ENCODE measurements around the gene SPTLC3. TPM values are rescaled to one million over a fixed set of nuclear protein-coding genes. Genes with fewer than 3 reads are reported as not detected.

Gene SPTLC3
- total RNA-seq, 1 experiment from 2014 or later = 20.3 TPM

GRCh38 chr20:12999201-12999600 lies 9.6 kb upstream of the SPTLC3 start:
- H3K4me3 Mint-ChIP-seq (ENCODE audit: unreplicated experiment) = no peak overlapping the region
- no peaks in the 10 kb centered on the region for H3K36me3 Mint-ChIP-seq (ENCODE audit: insufficient read depth, unreplicated experiment)
- H3K27ac Mint-ChIP-seq (ENCODE audit: low read depth, unreplicated experiment) = no peak overlapping the region
- no peak for TF ChIP-seq CTCF (IDR thresholded peaks at IDR 0.05; ENCODE audit: unreplicated experiment)
- H3K9me3 Mint-ChIP-seq (ENCODE audit: unreplicated experiment) = no peaks in the 10 kb centered on the region
- H3K27me3 Mint-ChIP-seq (ENCODE audit: insufficient read depth, unreplicated experiment) = no peaks in the 10 kb centered on the region
- H3K4me1 Mint-ChIP-seq (ENCODE audit: insufficient read depth, unreplicated experiment) = no peaks in the 10 kb centered on the region
- POLR2A ChIA-PET = interaction anchor here (0.6 to 1.2 kb wide), 2 partner anchors 14 to 1593 kb away, joined by 3 read pairs; no protein-coding TSS in a partner anchor
- intact Hi-C loops (cut with micrococcal nuclease) = no loop called here
- CTCF ChIA-PET = no interaction called here
- DNase-seq (ENCODE audit: unreplicated experiment) = no peak
- no TSS peak for BruUV-seq (replicated peaks)

- H3K36me3 Mint-ChIP-seq (ENCODE audit: insufficient read depth, unreplicated experiment) = no peaks in the 10 kb centered on the region
- ChIA-PET POLR2A (no interaction called here), CTCF (no interaction called here)
- no peaks in the 10 kb centered on the region for H3K9me3 Mint-ChIP-seq (ENCODE audit: unreplicated experiment)
- BruUV-seq (replicated peaks) = no TSS peak
- H3K27me3 Mint-ChIP-seq (ENCODE audit: insufficient read depth, unreplicated experiment) = no peaks in the 10 kb centered on the region
- H3K4me3 Mint-ChIP-seq (ENCODE audit: unreplicated experiment) = no peak overlapping the region
- intact Hi-C loops (cut with micrococcal nuclease) = no loop called here
- DNase-seq (ENCODE audit: unreplicated experiment) = no peak
- TF ChIP-seq CTCF (IDR thresholded peaks at IDR 0.05; ENCODE audit: unreplicated experiment) = no peak
- peaks cover 13% of the 10 kb centered on the region for H3K4me1 Mint-ChIP-seq (ENCODE audit: insufficient read depth, unreplicated experiment)
- no peak overlapping the region for H3K27ac Mint-ChIP-seq (ENCODE audit: low read depth, unreplicated experiment)
These were observed 6.5 kb upstream of the SPTLC3 start for GRCh38 chr20:13002251-13002650.

- Mint-ChIP-seq H3K27ac (ENCODE audit: low read depth, unreplicated experiment) (peak overlapping the region; percentile 79), H3K4me1 (ENCODE audit: insufficient read depth, unreplicated experiment) (peaks cover 42% of the 10 kb centered on the region), H3K4me3 (ENCODE audit: unreplicated experiment) (peak overlapping the region; percentile 56), H3K9me3 (ENCODE audit: unreplicated experiment) (no peaks in the 10 kb centered on the region), H3K36me3 (ENCODE audit: insufficient read depth, unreplicated experiment) (peaks cover 6% of the 10 kb centered on the region), H3K27me3 (ENCODE audit: insufficient read depth, unreplicated experiment) (no peaks in the 10 kb centered on the region)
- no TSS peak for BruUV-seq (replicated peaks)
- peak; percentile 91 for DNase-seq (ENCODE audit: unreplicated experiment)
- TF ChIP-seq CTCF (IDR thresholded peaks at IDR 0.05; ENCODE audit: unreplicated experiment) = no peak
- intact Hi-C loops (cut with micrococcal nuclease) = loop anchor here (5.0 kb wide), 1 partner anchor 85 kb away; no protein-coding TSS in a partner anchor
- CTCF ChIA-PET = interaction anchor here (0.6 to 5.6 kb wide), 9 partner anchors 17 to 549 kb away, joined by 3 to 48 read pairs (median 4); no protein-coding TSS in a partner anchor
- POLR2A ChIA-PET = interaction anchor here (0.7 to 6.0 kb wide), 8 partner anchors 10 to 779 kb away, joined by 3 to 257 read pairs (median 4); no protein-coding TSS in a partner anchor
These were observed 1.9 kb upstream of the SPTLC3 start for GRCh38 chr20:13006825-13007224.

GRCh38 chr20:13007596-13007995 lies 1.2 kb upstream of the SPTLC3 start:
- intact Hi-C loops (cut with micrococcal nuclease) = loop anchor here (5.0 kb wide), 1 partner anchor 85 kb away; no protein-coding TSS in a partner anchor
- POLR2A ChIA-PET = interaction anchor here (0.8 to 6.0 kb wide), 7 partner anchors 11 to 778 kb away, joined by 3 to 257 read pairs (median 8); partner anchors contain the start of genes ESF1 and NDUFAF5
- TF ChIP-seq CTCF (IDR thresholded peaks at IDR 0.05; ENCODE audit: unreplicated experiment) = no peak
- Mint-ChIP-seq H3K4me1 (ENCODE audit: insufficient read depth, unreplicated experiment) (peaks cover 44% of the 10 kb centered on the region), H3K27ac (ENCODE audit: low read depth, unreplicated experiment) (peak overlapping the region; percentile 79), H3K4me3 (ENCODE audit: unreplicated experiment) (peak overlapping the region; percentile 56), H3K36me3 (ENCODE audit: insufficient read depth, unreplicated experiment) (peaks cover 6% of the 10 kb centered on the region), H3K9me3 (ENCODE audit: unreplicated experiment) (no peaks in the 10 kb centered on the region), H3K27me3 (ENCODE audit: insufficient read depth, unreplicated experiment) (no peaks in the 10 kb centered on the region)
- no peak for DNase-seq (ENCODE audit: unreplicated experiment)
- BruUV-seq (replicated peaks) = no TSS peak
- CTCF ChIA-PET = interaction anchor here (0.8 to 5.6 kb wide), 8 partner anchors 21 to 99 kb away, joined by 3 to 48 read pairs (median 6); no protein-coding TSS in a partner anchor

All from MCF 10A (cell line).